Right ventricle myocardium inferior (tissue), 1 donor: Measurements from ENCODE around the gene DHX8. TPM values are rescaled to one million over a fixed set of nuclear protein-coding genes. Genes with fewer than 3 reads are reported as not detected.
"Not testable (repeated sequence)": the region's sequence is repeated elsewhere in the genome, so short reads cannot be mapped to it uniquely, and the experiment has no call there.

Source experiments
- ATAC-seq: fragments of 200-7000 bp; cut with Tn5 transposase; one replicate; pipeline ENCODE4 v1.9.1; 2020; ENCODE audit warnings: mild to moderate bottlenecking, moderate library complexity
- DNase-seq: peaks from one replicate; pipeline ENCODE4 v3.0.0; 2021; ENCODE audit errors: missing footprints
- intact Hi-C: fragments of 100-400 bp; cut with DNase I; formaldehyde crosslinking; loops from one replicate; pipeline ENCODE4 v1.11.0; 2022
- total RNA-seq: library from RNA; stranded (reverse); fragmentation: NEBNext Ultra II Directional; extraction: Animal tissue kit (Norgen Biotek cat#: 25700); gene quantifications from one replicate; pipeline ENCODE4 v1.2.1, GENCODE V29; 2021
- donor health status: DM: no; HTN: yes; CAD: no; lungs with severe emphysema.

Gene DHX8
- total RNA-seq, 1 donor from 2014 or later: 22.3 TPM

- intact Hi-C loops: not testable (repeated sequence)
Observed at GRCh38 chr17:43509440-43509839, 25.7 kb downstream of the DHX8 start.

GRCh38 chr17:43511199-43511598 lies 27.4 kb downstream of the DHX8 start:
- DNase-seq, ATAC-seq, intact Hi-C loops: not testable (repeated sequence)

More at GRCh38 chr17:43509440-43509839, 25.7 kb downstream of the DHX8 start:
- not testable (repeated sequence) for DNase-seq, ATAC-seq

- intact Hi-C loops: no loop called here
- ATAC-seq: no peak
- DNase-seq: no peak
Observed at GRCh38 chr17:43515656-43516055, 31.9 kb downstream of the DHX8 start.

- DNase-seq (no peak), ATAC-seq (no peak)
- intact Hi-C loops: no loop called here
Observed at GRCh38 chr17:43517161-43517560, 33.4 kb downstream of the DHX8 start.

- intact Hi-C loops: no loop called here
- peak; percentile 61 for ATAC-seq
- DNase-seq: no peak
Observed at GRCh38 chr17:43517615-43518386, 34.0 kb downstream of the DHX8 start.

- DNase-seq (no peak), ATAC-seq (no peak)
- intact Hi-C loops: no loop called here
Observed at GRCh38 chr17:43521389-43521788, 37.6 kb downstream of the DHX8 start.

- ATAC-seq (no peak), DNase-seq (no peak)
- intact Hi-C loops: no loop called here
Observed at GRCh38 chr17:43524945-43525575, 41.3 kb downstream of the DHX8 start.

- ATAC-seq (no peak), DNase-seq (no peak)
- intact Hi-C loops: no loop called here
Observed at GRCh38 chr17:43526886-43527648, 43.3 kb downstream of the DHX8 start.

GRCh38 chr17:43528319-43528987 lies 44.7 kb downstream of the DHX8 start:
- intact Hi-C loops: no loop called here
- ATAC-seq (peak; percentile 31), DNase-seq (no peak)

GRCh38 chr17:43528988-43529814 lies 45.4 kb downstream of the DHX8 start:
- DNase-seq: no peak
- no peak for ATAC-seq
- intact Hi-C loops: no loop called here

- DNase-seq (no peak), ATAC-seq (no peak)
- intact Hi-C loops: no loop called here
Observed at GRCh38 chr17:43529947-43530287, 46.1 kb downstream of the DHX8 start.

GRCh38 chr17:43530288-43531081 lies 46.7 kb downstream of the DHX8 start:
- DNase-seq: peak; percentile 79
- intact Hi-C loops: no loop called here
- ATAC-seq: peak; percentile 61

- intact Hi-C loops: no loop called here
- no peak for DNase-seq
- no peak for ATAC-seq
Observed at GRCh38 chr17:43531082-43531378, 47.3 kb downstream of the DHX8 start.

GRCh38 chr17:43531955-43532354 lies 48.2 kb downstream of the DHX8 start:
- no peak for DNase-seq
- intact Hi-C loops: no loop called here

GRCh38 chr17:43532581-43532980 lies 48.8 kb downstream of the DHX8 start:
- ATAC-seq (no peak), DNase-seq (no peak)
- intact Hi-C loops: no loop called here

More at GRCh38 chr17:43531955-43532354, 48.2 kb downstream of the DHX8 start:
- ATAC-seq: no peak

- DNase-seq: no peak
- ATAC-seq: no peak
- intact Hi-C loops: no loop called here
Observed at GRCh38 chr17:43533699-43534098, 49.9 kb downstream of the DHX8 start.

GRCh38 chr17:43534909-43535308 lies 51.1 kb downstream of the DHX8 start:
- no peak for ATAC-seq
- no peak for DNase-seq
- intact Hi-C loops: no loop called here
